HEK293T (cell line): ENCODE results near the gene MICAL2.

ENCODE experiments used
- ARNT ChIP-seq: fragments of 450-650 bp; IDR thresholded peaks from 2 replicates; pipeline ENCODE4 v1.6.1; 2017; ENCODE audit warnings: mild to moderate bottlenecking
- ELF4 ChIP-seq: fragments of 450-650 bp; IDR thresholded peaks from 2 replicates; pipeline ENCODE4 v1.6.1; 2017; ENCODE audit warnings: antibody characterized with exemption
- FOXK2 ChIP-seq: fragments of 450-650 bp; IDR thresholded peaks from 2 replicates; pipeline ENCODE4 v1.6.1; 2016; ENCODE audit warnings: mild to moderate bottlenecking
- FOXM1 ChIP-seq: fragments of 450-650 bp; IDR thresholded peaks from 2 replicates; pipeline ENCODE4 v1.6.1; 2017; ENCODE audit warnings: mild to moderate bottlenecking, borderline replicate concordance
- HDGF ChIP-seq: fragments of 450-650 bp; IDR thresholded peaks from 2 replicates; pipeline ENCODE4 v1.6.1; 2017; ENCODE audit warnings: antibody characterized with exemption, borderline replicate concordance
- LEF1 ChIP-seq: fragments of 450-650 bp; IDR thresholded peaks from 2 replicates; pipeline ENCODE4 v1.6.1; 2017; ENCODE audit warnings: mild to moderate bottlenecking, borderline replicate concordance
- SP1 ChIP-seq: fragments of 450-650 bp; IDR thresholded peaks from 2 replicates; pipeline ENCODE4 v1.6.1; 2017
- SUZ12 ChIP-seq: fragments of 450-650 bp; IDR thresholded peaks from 2 replicates; pipeline ENCODE4 v1.6.1; 2016; ENCODE audit warnings: mild to moderate bottlenecking

GRCh38 chr11:12294613-12295012 lies 184.2 kb downstream of the MICAL2 start:
- TF ChIP-seq SP1 (no peak), FOXK2 (no peak), LEF1 (no peak), SUZ12 (no peak), ELF4 (no peak), HDGF (no peak), FOXM1 (no peak), ARNT (no peak)
